ENCODE measurements around the gene MNAT1. TPM values are rescaled to one million over a fixed set of nuclear protein-coding genes. Genes with fewer than 3 reads are reported as not detected.
"Not testable (repeated sequence)": the region's sequence is repeated elsewhere in the genome, so short reads cannot be mapped to it uniquely, and the experiment has no call there.

MNAT1 gene
- polyA plus RNA-seq, 1 of the 3 experiments (the other 2 are of a cell fraction): 38.9 TPM

GRCh38 chr14:60848066-60848465, 113.5 kb downstream of the MNAT1 start (continued):
- TF ChIP-seq GATA2 (CRISPR knock-in tag; IDR thresholded peaks at IDR 0.05): no peak
- TF ChIP-seq EP300 (IDR thresholded peaks at IDR 0.05; ENCODE audit: borderline replicate concordance in 1 of 2, low read depth in 1 of 2, low read length in 1 of 2): no peak
- TF ChIP-seq TEAD4 (IDR thresholded peaks at IDR 0.05; ENCODE audit: borderline replicate concordance, insufficient read depth): no peak
- no peak for TF ChIP-seq NRF1 (IDR thresholded peaks at IDR 0.05; ENCODE audit: low read depth, low read length)
- no peak for TF ChIP-seq YY1 (IDR thresholded peaks at IDR 0.05; ENCODE audit: low read depth)
- TF ChIP-seq CHD2 (IDR thresholded peaks at IDR 0.05; ENCODE audit: low read length, partially characterized antibody): no peak
- no peak for TF ChIP-seq FOXJ3 (CRISPR knock-in tag; IDR thresholded peaks at IDR 0.05)
- TF ChIP-seq RXRA (IDR thresholded peaks at IDR 0.05; ENCODE audit: borderline replicate concordance, low read depth): no peak
- no peak for TF ChIP-seq MXI1 (IDR thresholded peaks at IDR 0.05; ENCODE audit: low read depth, low read length)
- TF ChIP-seq PBX3 (IDR thresholded peaks at IDR 0.05): no peak
- TF ChIP-seq ELF1 (IDR thresholded peaks at IDR 0.05): no peak
- TF ChIP-seq USF2 (IDR thresholded peaks at IDR 0.05; ENCODE audit: borderline replicate concordance, low read depth, low read length): no peak
- no peak for TF ChIP-seq IRF3 (IDR thresholded peaks at IDR 0.05; ENCODE audit: low read depth, low read length)

GRCh38 chr14:60851692-60852091, 117.1 kb downstream of the MNAT1 start:
- CTCF ChIA-PET; H3K27ac ChIP-seq (ENCODE audit: low read depth in 2 of 2, low read length in 1 of 2); H3K9ac ChIP-seq; H3K9me2 ChIP-seq; H3F3A ChIP-seq (replicated peaks; ENCODE audit: insufficient read depth); H3K4me3 ChIP-seq (ENCODE audit: low read depth in 2 of 2, low read length in 1 of 2); H3K79me2 ChIP-seq (ENCODE audit: insufficient read depth); H3K27me3 ChIP-seq (ENCODE audit: insufficient read depth); H3K4me2 ChIP-seq; POLR2A ChIA-PET; H4K20me1 ChIP-seq (ENCODE audit: insufficient read depth); DNase-seq; H3K4me1 ChIP-seq (ENCODE audit: control insufficient read depth in 1 of 2, insufficient read depth in 2 of 2, low read depth in 1 of 2, low read length in 1 of 2); H2AFZ ChIP-seq (ENCODE audit: low read depth): not testable (repeated sequence)
- H3K36me3 ChIP-seq (replicated peaks in 1 of 2; ENCODE audit: control insufficient read depth in 1 of 2, insufficient read depth in 2 of 2, low read length in 1 of 2): peaks cover 10 to 65% of the 10 kb centered on the region in 2 experiments
- WGBS (ENCODE audit: low lambda C conversion rate): 98% methylated on average over 5 of the region's 5 CpGs
- peaks cover 20% of the 10 kb centered on the region for H3K9me3 ChIP-seq

GRCh38 chr14:60856111-60856510, 121.5 kb downstream of the MNAT1 start:
- DNase-seq: no peak
- H3F3A ChIP-seq (replicated peaks; ENCODE audit: insufficient read depth): no peaks in the 10 kb centered on the region
- H3K4me2 ChIP-seq: no peak overlapping the region
- no peak for TF ChIP-seq SMC3 (IDR thresholded peaks at IDR 0.05; ENCODE audit: low read depth, low read length)
- TF ChIP-seq NFIC (IDR thresholded peaks at IDR 0.05; ENCODE audit: borderline replicate concordance): no peak
- no peak for TF ChIP-seq GATA2 (CRISPR knock-in tag; IDR thresholded peaks at IDR 0.05)
- no peak for TF ChIP-seq FOXM1 (IDR thresholded peaks at IDR 0.05; ENCODE audit: low read depth)
- no peak for TF ChIP-seq MEF2A (IDR thresholded peaks at IDR 0.05; ENCODE audit: borderline replicate concordance, low read depth)
- no peak for TF ChIP-seq MXI1 (IDR thresholded peaks at IDR 0.05; ENCODE audit: low read depth, low read length)
- TF ChIP-seq MAX (IDR thresholded peaks at IDR 0.05; ENCODE audit: low read depth): no peak
- TF ChIP-seq TEAD4 (IDR thresholded peaks at IDR 0.05; ENCODE audit: borderline replicate concordance, insufficient read depth): no peak
- TF ChIP-seq EZH2phosphoT487 (IDR thresholded peaks at IDR 0.05; ENCODE audit: borderline replicate concordance, low read depth): no peak
- no peak for TF ChIP-seq CTCF (IDR thresholded peaks at IDR 0.05)
- H3K4me3 ChIP-seq (ENCODE audit: low read depth in 2 of 2, low read length in 1 of 2): no peak overlapping the region
- H3K36me3 ChIP-seq (replicated peaks in 1 of 2; ENCODE audit: control insufficient read depth in 1 of 2, insufficient read depth in 2 of 2, low read length in 1 of 2): peaks cover 2 to 26% of the 10 kb centered on the region in 2 experiments
- H2AFZ ChIP-seq (ENCODE audit: low read depth): no peak overlapping the region
- ChIA-PET POLR2A (no interaction called here), CTCF (no interaction called here)
- H4K20me1 ChIP-seq (ENCODE audit: insufficient read depth): no peaks in the 10 kb centered on the region
- H3K27me3 ChIP-seq (ENCODE audit: insufficient read depth): no peaks in the 10 kb centered on the region
- no peaks in the 10 kb centered on the region for H3K4me1 ChIP-seq (ENCODE audit: control insufficient read depth in 1 of 2, insufficient read depth in 2 of 2, low read depth in 1 of 2, low read length in 1 of 2)
- no peaks in the 10 kb centered on the region for H3K9me3 ChIP-seq
- H3K79me2 ChIP-seq (ENCODE audit: insufficient read depth): no peaks in the 10 kb centered on the region; the same call in 1 of the 2 replicates
- WGBS (ENCODE audit: low lambda C conversion rate): 88% methylated on average over 2 of the region's 2 CpGs
- no peak overlapping the region for H3K9ac ChIP-seq
- no peak overlapping the region for H3K27ac ChIP-seq (ENCODE audit: low read depth in 2 of 2, low read length in 1 of 2)
- no peaks in the 10 kb centered on the region for H3K9me2 ChIP-seq
